Memory B cell (primary cell): ENCODE data around the gene ALDH8A1.
A peak's percentile ranks its signal among the peaks of the same experiment; 100 is the strongest.

Experiments
- ATAC-seq: fragments of 150-1000 bp; cut with Tn5 transposase; 2 replicates; pipeline ENCODE4 v1.10.0; 2021; ENCODE audit warnings: low read depth, mild to moderate bottlenecking, moderate library complexity
- DNase-seq, 2 donors: peaks; one replicate each; pipeline ENCODE4 v3.0.0; 2022; ENCODE audit warnings: low spot score in 2 of 2
- H3K27ac Mint-ChIP-seq: one replicate; pipeline ENCODE4 v1.8.0; 2022; ENCODE audit warnings: mild to moderate bottlenecking, moderate library complexity, mixed read lengths
- H3K27me3 Mint-ChIP-seq: one replicate; pipeline ENCODE4 v1.8.0; 2022; ENCODE audit warnings: mixed read lengths
- H3K36me3 Mint-ChIP-seq: one replicate; pipeline ENCODE4 v1.8.0; 2022; ENCODE audit warnings: mild to moderate bottlenecking, mixed read lengths
- H3K4me1 Mint-ChIP-seq: one replicate; pipeline ENCODE4 v1.8.0; 2022; ENCODE audit warnings: mixed read lengths
- H3K4me3 Mint-ChIP-seq: one replicate; pipeline ENCODE4 v1.8.0; 2022; ENCODE audit warnings: mild to moderate bottlenecking, moderate library complexity, mixed read lengths
- H3K9me3 Mint-ChIP-seq: one replicate; pipeline ENCODE4 v1.8.0; 2022; ENCODE audit warnings: mixed read lengths

The ALDH8A1 gene

DNA sequence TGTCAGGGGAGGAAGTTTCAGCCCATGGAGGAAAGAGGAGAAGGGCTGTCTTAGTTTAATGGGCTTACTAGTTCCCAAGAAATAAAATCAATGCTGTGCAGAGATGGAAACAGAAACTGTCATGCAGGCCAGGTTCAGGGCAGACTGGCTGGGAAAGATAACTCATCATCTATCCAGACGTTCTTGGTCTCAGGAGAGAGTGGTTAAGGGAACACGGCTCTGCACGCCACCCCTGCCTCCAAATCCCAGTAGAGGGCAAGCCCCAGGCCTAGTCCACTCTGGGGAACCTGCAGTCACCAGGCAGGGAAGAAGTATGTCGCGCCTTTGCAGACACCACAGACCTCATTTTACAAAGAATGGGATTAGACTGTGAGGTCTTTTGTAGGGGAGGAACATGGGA is 12.5 kb downstream of the ALDH8A1 start:
- no peaks in the 10 kb centered on the region for H3K36me3 Mint-ChIP-seq
- H3K4me1 Mint-ChIP-seq: no peaks in the 10 kb centered on the region
- ATAC-seq (no peak), DNase-seq (no peak)
- no peaks in the 10 kb centered on the region for H3K9me3 Mint-ChIP-seq
- no peaks in the 10 kb centered on the region for H3K27me3 Mint-ChIP-seq
- H3K4me3 Mint-ChIP-seq: no peak overlapping the region
- no peak overlapping the region for H3K27ac Mint-ChIP-seq

DNA sequence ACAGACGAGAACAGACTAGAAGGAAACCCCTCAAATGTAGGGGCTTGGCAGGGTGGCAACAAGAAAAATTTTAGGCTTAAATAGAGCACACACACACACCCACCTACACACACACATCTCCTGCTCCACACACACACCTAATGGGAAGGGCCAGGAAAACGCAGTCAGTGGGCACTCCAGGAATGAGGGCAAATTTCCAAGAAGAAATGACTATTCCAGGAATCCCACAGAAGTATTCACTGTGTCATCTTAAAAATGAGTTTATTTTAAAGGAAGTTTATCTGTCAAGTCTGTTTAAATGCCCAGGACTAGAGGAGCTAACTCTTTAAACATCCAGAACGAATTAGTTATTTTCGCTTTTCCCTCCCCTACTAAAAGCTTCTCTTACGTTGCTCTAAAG is 13.0 kb downstream of the ALDH8A1 start:
- Mint-ChIP-seq H3K9me3 (no peaks in the 10 kb centered on the region), H3K4me3 (no peak overlapping the region), H3K27ac (no peak overlapping the region), H3K36me3 (no peaks in the 10 kb centered on the region), H3K27me3 (peaks cover 2% of the 10 kb centered on the region), H3K4me1 (no peaks in the 10 kb centered on the region)
- DNase-seq (no peak), ATAC-seq (no peak)

DNA sequence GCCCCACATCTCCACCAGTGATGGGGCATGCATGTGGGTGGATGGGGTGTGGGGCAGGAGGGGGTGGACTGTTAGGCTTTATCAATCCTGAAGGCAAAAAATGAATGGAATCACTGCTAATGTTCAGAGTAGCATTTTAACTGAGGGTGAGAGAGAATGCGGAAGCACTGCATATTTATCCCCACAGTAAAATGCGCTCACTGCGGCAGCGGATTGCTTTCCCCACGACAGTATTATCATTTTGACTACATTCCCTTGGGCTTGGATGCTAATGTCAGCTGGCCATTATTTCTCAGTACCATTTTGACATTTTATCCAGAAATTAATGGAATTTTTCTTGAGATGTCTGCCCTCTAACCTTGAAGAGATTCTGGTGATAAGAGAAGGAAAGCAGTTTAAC is 13.4 kb downstream of the ALDH8A1 start:
- H3K36me3 Mint-ChIP-seq: no peaks in the 10 kb centered on the region
- H3K27me3 Mint-ChIP-seq: peaks cover 2% of the 10 kb centered on the region
- H3K9me3 Mint-ChIP-seq: no peaks in the 10 kb centered on the region
- peak overlapping the region; percentile 38 for H3K27ac Mint-ChIP-seq
- no peak for DNase-seq
- no peak overlapping the region for H3K4me3 Mint-ChIP-seq
- ATAC-seq: no peak
- H3K4me1 Mint-ChIP-seq: no peaks in the 10 kb centered on the region

DNA sequence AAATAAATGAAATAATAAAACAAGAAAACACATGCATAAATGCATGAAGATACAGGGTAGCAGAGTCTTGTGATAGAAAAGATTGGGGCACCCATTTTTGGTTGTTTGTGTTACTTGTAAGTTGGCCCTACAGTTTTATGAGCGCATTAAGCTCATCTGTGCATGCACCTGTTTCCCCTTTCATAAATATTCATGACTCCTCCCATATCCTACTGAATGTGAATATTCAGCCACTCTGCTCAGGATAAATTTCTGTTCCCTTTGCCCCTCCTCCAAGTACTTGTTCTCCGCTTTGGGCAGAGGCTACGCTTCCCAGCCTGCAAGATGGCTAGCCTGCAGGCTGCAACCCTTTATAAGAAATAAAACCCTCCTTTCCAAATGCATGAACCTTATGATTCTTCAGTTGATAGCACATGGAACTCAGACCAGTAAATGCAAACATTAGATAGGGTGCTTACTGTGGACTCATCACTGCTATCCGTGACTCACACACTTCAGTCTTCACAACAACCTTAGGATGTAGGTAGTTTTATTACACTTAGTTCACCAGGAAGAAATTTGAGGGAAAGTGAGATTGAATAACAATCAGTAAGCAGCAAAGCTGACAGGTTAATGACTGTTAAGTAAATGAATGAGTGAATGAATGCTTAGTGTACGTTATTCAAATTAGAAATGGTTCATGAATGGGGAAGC is 15.0 kb downstream of the ALDH8A1 start:
- no peaks in the 10 kb centered on the region for H3K9me3 Mint-ChIP-seq
- no peak overlapping the region for H3K4me3 Mint-ChIP-seq
- ATAC-seq (no peak), DNase-seq (no peak)
- peaks cover 3% of the 10 kb centered on the region for H3K27me3 Mint-ChIP-seq
- no peaks in the 10 kb centered on the region for H3K4me1 Mint-ChIP-seq
- no peak overlapping the region for H3K27ac Mint-ChIP-seq
- H3K36me3 Mint-ChIP-seq: no peaks in the 10 kb centered on the region

DNA sequence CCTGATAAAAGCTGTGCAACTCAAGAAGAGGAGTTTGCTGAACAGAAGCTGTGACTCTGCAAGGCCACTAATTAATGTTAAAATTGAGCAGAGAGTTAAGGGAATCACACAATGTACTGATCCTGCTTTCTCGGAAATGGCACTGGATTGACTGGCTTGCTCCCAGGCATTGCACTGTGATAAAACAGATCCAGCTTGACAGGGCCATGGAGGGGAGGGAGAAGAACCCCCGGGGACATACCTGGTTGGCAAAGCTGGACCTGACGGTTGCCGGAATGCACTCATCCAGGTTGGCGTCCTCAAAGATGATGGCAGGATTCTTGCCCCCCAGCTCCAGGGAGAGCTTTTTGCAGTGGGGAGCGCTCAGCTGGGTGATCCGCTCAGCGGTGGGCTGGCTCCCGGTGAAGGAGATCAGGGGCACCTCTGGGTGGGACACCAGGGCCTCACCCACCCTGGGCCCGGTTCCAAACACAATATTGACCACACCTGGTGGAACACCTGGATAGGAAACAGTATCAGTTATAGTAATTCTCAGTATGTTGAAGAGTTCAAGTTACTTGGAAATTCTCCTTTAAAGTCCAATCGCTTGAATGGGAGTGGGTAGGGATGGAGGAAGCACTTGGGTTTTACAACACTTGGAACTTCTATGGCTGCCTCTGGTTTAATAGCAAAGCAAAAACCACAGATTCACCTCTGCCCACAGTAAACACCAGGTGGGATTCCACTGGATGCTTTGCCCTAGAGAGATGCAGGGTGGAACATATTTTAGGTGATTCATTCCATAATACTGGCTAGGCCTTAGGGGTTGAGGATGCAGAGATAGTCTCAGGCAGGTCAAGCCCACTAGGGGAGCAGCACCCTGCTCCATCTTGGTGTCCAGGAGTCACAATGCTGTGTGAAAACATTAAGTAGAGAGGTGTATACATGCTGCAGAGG is 17.1 kb downstream of the ALDH8A1 start:
- Mint-ChIP-seq H3K36me3 (peaks cover 2% of the 10 kb centered on the region), H3K27me3 (peaks cover 3% of the 10 kb centered on the region), H3K4me3 (no peak overlapping the region), H3K27ac (no peak overlapping the region), H3K9me3 (no peaks in the 10 kb centered on the region), H3K4me1 (no peaks in the 10 kb centered on the region)
- DNase-seq (no peak), ATAC-seq (no peak)

DNA sequence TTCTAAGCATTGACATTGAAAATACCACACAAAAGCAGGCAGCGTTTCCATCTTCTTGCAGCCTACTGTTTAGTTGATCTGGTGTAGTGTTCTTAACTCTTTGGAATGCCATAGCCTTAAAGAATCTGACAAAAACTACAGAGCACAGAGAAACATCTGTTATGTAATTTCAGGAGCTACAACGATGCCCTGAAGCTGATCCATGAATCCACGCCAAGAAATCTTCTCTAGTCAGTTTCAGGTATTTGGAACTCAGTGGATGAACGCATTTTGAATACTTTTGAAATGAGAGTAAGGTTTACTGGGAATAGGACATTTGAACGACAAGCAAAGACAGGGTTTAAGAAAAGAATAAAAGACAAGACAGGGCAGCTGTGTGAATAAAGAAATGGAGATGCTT is 17.8 kb downstream of the ALDH8A1 start:
- peaks cover 2% of the 10 kb centered on the region for H3K36me3 Mint-ChIP-seq

DNA sequence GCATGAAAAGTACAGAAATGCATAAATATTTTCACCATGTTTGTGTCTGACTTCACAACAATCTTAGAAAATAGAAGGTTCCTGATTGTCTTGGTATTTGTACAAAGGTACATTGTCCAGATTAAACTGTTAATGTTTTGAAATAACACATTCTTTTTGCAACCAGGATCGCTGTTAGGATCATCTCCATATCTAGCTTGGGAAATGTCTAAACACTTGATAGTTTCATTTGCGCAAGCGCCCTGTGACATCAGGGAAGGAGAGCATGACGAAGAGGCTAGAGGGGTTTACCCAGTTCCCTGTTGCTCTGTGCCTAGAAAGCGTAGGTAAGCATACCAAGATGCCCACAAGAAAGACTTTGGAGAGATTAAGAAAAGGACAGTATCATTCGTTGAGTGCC is 19.4 kb downstream of the ALDH8A1 start:
- no peak overlapping the region for H3K4me3 Mint-ChIP-seq

More for the DNA sequence above, 17.8 kb downstream of the ALDH8A1 start:
- no peak overlapping the region for H3K4me3 Mint-ChIP-seq
- ATAC-seq (no peak), DNase-seq (no peak)
- H3K4me1 Mint-ChIP-seq: no peaks in the 10 kb centered on the region
- H3K27ac Mint-ChIP-seq: no peak overlapping the region
- H3K9me3 Mint-ChIP-seq: no peaks in the 10 kb centered on the region
- peaks cover 3% of the 10 kb centered on the region for H3K27me3 Mint-ChIP-seq

DNA sequence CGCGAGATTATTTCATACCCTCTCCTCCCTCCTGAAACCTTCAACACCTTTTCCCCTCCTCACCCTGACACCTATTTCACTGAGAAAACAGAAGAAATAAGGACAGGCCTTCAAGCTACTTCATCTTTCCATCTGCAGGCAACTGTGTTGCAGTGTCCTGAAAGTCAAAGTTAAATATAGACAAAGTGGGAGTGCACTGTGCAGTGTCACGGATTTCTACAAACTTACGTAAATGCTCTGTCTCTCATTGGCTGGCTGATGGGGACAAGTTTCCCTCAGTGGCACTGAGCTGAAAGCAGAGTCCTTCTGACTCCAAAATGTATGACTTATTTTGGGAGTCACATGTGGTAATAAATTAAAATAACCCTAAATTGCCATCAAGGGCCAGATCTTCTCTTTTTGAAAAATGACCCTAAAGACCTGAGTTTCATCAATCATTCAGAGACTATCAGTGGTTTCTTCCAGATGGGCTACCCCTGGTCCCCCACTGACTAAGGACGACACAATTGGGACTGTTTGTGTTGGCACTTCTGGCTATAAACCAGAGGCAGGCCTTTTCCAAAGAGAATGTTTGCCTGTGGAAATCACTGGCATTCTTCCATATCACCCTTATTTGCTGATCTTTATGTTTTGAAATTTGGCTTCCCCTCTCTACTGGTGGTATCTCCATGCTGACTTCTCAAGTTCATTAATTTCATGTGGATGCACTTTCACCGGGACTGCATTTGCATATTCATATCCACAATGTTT is 21.6 kb downstream of the ALDH8A1 start:
- Mint-ChIP-seq H3K4me3 (no peak overlapping the region), H3K4me1 (no peaks in the 10 kb centered on the region), H3K27me3 (peaks cover 5% of the 10 kb centered on the region), H3K9me3 (no peaks in the 10 kb centered on the region), H3K27ac (no peak overlapping the region), H3K36me3 (peaks cover 2% of the 10 kb centered on the region)
- no peak for ATAC-seq
- no peak for DNase-seq

More for the DNA sequence above, 19.4 kb downstream of the ALDH8A1 start:
- DNase-seq: no peak
- ATAC-seq: no peak
- peaks cover 5% of the 10 kb centered on the region for H3K27me3 Mint-ChIP-seq
- H3K27ac Mint-ChIP-seq: no peak overlapping the region
- H3K9me3 Mint-ChIP-seq: no peaks in the 10 kb centered on the region
- no peaks in the 10 kb centered on the region for H3K4me1 Mint-ChIP-seq
- H3K36me3 Mint-ChIP-seq: peaks cover 2% of the 10 kb centered on the region

DNA sequence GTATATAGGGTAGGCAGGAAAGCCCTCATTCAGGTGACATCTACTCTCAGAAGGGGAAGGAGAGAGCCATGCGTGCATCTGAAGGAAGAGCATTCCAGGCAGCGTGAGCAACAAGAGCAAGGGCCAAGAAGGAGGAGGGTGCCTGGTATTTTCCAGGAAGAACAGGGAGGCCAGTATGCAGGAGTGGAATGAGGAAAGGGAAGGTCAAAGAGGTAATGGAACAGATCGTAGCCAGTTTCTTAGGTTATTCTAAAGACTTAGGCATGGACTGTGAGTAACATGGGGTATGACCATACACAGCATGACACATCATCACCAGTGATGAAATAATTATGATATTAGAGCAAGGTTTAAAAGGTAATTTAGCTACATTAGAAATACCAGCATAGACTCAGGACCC is 24.1 kb downstream of the ALDH8A1 start:
- no peak for ATAC-seq
- H3K27ac Mint-ChIP-seq: no peak overlapping the region
- peaks cover 3% of the 10 kb centered on the region for H3K27me3 Mint-ChIP-seq
- peaks cover 2% of the 10 kb centered on the region for H3K36me3 Mint-ChIP-seq
- DNase-seq: no peak
- no peak overlapping the region for H3K4me3 Mint-ChIP-seq
- no peaks in the 10 kb centered on the region for H3K4me1 Mint-ChIP-seq
- H3K9me3 Mint-ChIP-seq: no peaks in the 10 kb centered on the region

DNA sequence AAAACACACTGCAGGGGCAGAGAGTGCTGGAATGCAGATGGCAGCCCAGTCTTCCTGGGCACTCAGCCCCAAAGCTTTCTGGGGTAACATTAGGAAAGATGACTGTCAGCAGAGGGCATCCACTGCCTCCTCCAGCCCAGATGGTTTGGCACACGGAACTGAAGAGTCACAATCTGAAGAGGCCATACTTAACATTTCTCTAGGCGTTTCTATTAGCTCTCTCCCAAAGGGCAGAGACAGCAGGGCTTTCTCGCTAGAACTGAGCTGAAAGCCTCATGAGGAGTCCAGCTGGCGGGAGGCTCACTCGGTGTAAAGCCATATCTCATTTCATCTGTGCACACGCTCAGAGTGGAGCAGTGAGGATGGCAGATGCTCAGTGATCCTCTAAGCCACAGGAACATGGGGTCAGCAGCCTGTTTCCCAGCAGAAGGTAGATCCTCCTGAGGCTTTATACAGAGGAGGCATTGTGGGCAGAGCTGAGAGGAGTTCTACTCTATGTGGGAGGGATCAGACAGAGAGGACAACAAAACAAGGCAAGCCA is 28.1 kb downstream of the ALDH8A1 start:
- Mint-ChIP-seq H3K4me3 (no peak overlapping the region), H3K36me3 (no peaks in the 10 kb centered on the region), H3K9me3 (no peaks in the 10 kb centered on the region), H3K27ac (no peak overlapping the region), H3K27me3 (peaks cover 3% of the 10 kb centered on the region), H3K4me1 (no peaks in the 10 kb centered on the region)
- DNase-seq (no peak), ATAC-seq (no peak)

DNA sequence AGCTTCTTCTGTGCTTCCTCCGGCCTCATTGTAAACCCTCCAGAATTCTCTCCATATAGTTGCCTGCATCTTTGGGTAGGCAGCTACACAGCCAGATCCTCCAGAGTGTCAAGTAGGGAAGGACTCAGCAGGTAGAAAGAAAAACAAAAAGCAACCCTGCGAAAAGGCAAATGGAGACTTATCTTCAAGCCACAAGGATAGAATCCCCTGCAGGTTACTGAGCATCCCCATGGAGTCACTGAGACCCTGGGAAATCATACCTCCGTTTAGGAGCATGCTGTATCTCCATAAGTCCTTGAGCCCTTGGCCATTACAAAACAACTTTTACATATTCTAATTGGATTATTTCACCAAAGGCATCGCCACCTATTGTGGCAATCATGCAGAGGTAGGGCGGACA is 28.6 kb downstream of the ALDH8A1 start:
- no peak for ATAC-seq
- no peak overlapping the region for H3K4me3 Mint-ChIP-seq

DNA sequence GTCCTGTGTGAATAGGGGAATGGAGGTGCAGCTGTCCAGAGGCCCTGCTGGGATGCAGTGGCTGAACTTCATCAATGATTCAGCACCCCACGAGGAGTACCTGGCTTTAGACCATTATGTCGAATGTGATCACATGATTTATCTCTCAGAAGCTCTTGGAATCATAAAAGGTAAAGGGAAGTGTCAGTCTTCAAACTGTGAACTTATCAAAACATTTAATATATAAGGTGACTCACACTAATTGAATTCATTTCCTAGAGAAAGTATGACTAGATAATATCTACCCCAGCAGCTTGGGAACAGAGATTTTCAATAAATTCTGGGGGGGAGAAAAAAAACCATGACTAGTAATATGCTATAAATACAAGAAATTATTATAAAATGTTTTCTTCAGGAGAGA is 29.5 kb downstream of the ALDH8A1 start:
- Mint-ChIP-seq H3K27me3 (peaks cover 11% of the 10 kb centered on the region), H3K4me1 (no peaks in the 10 kb centered on the region), H3K36me3 (no peaks in the 10 kb centered on the region), H3K27ac (no peak overlapping the region), H3K9me3 (no peaks in the 10 kb centered on the region), H3K4me3 (no peak overlapping the region)
- ATAC-seq (no peak), DNase-seq (no peak)

More for the DNA sequence above, 28.6 kb downstream of the ALDH8A1 start:
- Mint-ChIP-seq H3K27ac (no peak overlapping the region), H3K27me3 (peaks cover 6% of the 10 kb centered on the region), H3K9me3 (no peaks in the 10 kb centered on the region), H3K4me1 (no peaks in the 10 kb centered on the region), H3K36me3 (no peaks in the 10 kb centered on the region)
- DNase-seq: no peak

DNA sequence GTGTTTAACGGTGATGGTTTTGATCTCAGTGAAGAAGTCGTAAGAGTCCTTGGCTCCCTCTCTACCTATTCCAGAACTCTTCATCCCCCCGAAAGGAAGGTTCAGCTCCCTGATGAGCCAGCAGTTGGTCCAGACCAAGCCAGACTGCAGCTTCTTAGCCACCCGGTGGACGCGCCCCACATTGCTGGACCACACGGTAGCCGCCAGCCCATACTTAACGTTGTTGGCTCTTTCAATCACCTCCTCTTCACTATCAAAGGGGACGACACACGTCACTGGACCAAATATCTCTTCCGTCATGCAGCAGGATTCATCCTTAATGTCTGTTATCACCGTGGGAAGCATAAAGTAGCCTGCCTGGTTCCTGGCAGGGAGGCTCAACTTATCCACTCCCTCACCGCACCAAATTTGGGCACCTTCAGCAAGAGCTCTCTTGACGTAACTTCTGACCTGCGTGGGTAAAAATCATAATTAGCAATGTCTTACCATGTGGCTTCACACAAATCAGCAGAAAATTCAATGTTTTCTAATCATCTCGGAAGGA is 31.4 kb downstream of the ALDH8A1 start:
- peaks cover 11% of the 10 kb centered on the region for H3K27me3 Mint-ChIP-seq
- ATAC-seq (no peak), DNase-seq (no peak)
- H3K27ac Mint-ChIP-seq: no peak overlapping the region
- H3K9me3 Mint-ChIP-seq: no peaks in the 10 kb centered on the region
- no peaks in the 10 kb centered on the region for H3K36me3 Mint-ChIP-seq
- H3K4me3 Mint-ChIP-seq: no peak overlapping the region
- H3K4me1 Mint-ChIP-seq: no peaks in the 10 kb centered on the region
